GM10266 (cell line): Measurements from ENCODE around the gene PACSIN2.

Source experiments
- DNase-seq: peaks from one replicate; pipeline ENCODE4 v3.0.0; 2012; ENCODE audit errors: extremely low spot score
- TF ChIP-seq, protein P1 (sequence below): IDR thresholded peaks from 2 replicates; pipeline ENCODE4 v1.5.1; 2012; ENCODE audit warnings: mild to moderate bottlenecking, low read depth; ENCODE audit not compliant: control insufficient read depth, insufficient read depth; ENCODE audit errors: missing control alignments

PACSIN2 gene

DNA sequence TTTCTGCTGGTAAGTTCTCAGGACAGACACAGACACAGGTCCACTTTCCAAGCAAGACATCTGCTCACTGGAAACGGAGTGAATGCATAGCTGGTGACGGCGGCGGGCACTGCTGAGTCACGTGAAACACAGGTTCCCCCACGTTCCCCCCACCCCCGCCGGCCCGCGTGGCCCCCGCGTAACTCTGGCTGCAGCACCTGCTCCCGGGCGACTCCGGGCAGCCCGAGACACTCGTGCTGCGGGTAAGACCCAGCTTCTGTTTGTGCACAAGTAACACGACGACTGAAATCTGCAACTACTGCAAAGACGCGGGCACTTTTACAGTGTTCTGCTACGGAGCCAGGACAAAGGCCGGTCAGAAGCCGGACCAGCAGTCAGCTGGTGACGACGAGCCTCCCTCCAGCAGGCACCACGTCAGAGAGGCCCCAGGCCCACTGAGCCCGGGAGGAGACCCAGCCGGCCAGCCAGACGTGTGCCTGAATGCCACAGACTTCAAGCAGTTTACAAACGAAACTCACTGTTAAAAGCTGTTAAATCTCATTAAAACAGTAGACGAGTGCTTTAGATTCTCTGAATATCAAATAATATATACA is 145.0 kb downstream of the PACSIN2 start:
- TF ChIP-seq, protein P1, sequence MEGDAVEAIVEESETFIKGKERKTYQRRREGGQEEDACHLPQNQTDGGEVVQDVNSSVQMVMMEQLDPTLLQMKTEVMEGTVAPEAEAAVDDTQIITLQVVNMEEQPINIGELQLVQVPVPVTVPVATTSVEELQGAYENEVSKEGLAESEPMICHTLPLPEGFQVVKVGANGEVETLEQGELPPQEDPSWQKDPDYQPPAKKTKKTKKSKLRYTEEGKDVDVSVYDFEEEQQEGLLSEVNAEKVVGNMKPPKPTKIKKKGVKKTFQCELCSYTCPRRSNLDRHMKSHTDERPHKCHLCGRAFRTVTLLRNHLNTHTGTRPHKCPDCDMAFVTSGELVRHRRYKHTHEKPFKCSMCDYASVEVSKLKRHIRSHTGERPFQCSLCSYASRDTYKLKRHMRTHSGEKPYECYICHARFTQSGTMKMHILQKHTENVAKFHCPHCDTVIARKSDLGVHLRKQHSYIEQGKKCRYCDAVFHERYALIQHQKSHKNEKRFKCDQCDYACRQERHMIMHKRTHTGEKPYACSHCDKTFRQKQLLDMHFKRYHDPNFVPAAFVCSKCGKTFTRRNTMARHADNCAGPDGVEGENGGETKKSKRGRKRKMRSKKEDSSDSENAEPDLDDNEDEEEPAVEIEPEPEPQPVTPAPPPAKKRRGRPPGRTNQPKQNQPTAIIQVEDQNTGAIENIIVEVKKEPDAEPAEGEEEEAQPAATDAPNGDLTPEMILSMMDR = no peak
- DNase-seq = no peak

DNA sequence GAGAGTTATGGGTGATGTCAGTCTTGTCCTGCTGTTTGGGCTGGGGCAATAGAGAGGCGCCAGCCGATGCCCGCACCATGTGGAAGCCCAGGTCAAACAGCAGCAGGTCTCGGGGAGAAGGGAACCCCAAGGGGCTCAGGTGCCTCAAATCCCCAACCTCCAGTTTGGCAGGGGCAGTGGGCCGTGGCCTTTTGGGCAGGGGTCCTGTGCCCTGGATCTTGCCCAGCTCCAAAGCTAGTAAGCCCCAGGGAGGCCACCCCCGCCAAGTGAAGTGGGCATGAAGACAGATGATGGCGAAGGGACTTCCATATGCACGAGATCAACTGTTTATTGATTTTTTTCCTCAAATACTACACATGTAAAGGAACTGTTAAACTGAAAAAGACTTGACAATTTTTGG is 145.5 kb downstream of the PACSIN2 start:
- no peak for DNase-seq
- TF ChIP-seq, protein P1 = no peak

GRCh38 chr22:42868751-42869251 is 146.1 kb downstream of the PACSIN2 start:
- TF ChIP-seq, protein P1 = no peak
- DNase-seq = no peak

DNA sequence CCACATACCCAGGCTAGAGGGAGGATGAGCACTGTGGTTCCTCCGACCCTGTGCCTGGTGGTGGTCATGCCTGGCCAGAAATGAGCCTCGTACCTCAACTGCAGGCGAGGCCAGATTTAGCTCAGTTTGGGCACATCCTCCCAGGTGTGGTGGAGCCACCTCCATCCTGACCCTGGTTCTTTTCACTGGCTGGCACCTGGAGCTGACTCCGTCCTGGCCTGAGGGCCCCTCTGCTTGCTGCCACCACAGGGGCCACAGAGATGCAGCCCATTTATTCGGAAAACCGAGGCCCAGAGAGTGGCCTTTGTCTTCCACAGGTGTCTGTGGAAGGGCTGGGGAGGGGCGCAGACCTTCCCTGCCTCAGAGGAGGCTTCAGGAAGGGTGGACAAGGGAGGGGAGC is 148.8 kb downstream of the PACSIN2 start:
- TF ChIP-seq, protein P1 = no peak
- DNase-seq = no peak

GRCh38 chr22:42865536-42865935 is 149.4 kb downstream of the PACSIN2 start:
- TF ChIP-seq, protein P1 = no peak
- DNase-seq = no peak

GRCh38 chr22:42863349-42863961 is 151.5 kb downstream of the PACSIN2 start:
- DNase-seq = no peak
- TF ChIP-seq, protein P1 = no peak

DNA sequence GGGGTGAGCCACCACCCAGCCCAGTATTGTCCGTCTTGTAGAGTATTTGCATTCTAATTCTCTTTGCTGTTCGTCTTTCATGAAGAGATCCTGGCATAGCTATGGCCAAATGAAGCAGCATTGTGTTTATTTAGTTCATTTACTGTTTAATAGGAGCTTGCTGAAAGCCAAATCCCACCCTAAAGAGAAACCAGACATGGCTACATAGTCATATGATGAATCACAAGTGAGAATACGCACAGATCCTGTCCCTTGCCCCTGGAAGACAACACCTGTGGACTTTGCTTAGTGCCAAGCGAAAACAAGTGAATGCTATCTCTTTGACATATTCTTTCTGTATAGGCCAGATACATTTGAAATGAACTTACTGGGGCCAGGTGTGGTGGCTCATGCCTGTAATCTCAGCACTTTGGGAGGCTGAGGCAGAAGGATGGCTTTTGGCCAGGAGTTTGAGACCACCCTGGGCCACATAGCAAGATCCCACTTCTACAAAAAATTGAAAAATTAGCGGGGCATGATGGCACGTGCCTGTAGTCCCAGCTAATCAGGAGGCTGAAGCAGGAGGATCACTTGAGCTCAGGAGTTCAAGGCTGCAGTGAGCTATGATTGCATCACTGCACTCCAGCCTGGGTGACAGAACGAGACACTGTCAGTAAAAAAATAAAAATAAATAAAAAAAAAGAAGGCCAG is 152.8 kb downstream of the PACSIN2 start:
- DNase-seq = no peak
- TF ChIP-seq, protein P1 = no peak
